Stimulated activated CD8-positive, alpha-beta memory T cell treated with anti-CD3 and anti-CD28 coated beads, Interleukin-2, amount 100 ng/mL, for 1 hour (primary cell): ENCODE measurements around the gene DUSP15.
A peak's percentile ranks its signal among the peaks of the same experiment; 100 is the strongest.

Source experiments
- DNase-seq, 2 donors: peaks; one replicate each; pipeline ENCODE4 v3.0.0-alpha.2; 2020; ENCODE audit warnings: low read depth in 2 of 2

Gene DUSP15

GRCh38 chr20:31894980-31895675 is 24.8 kb upstream of the DUSP15 start:
- no peak for DNase-seq

- DNase-seq: no peak
These were observed 20.3 kb upstream of the DUSP15 start for GRCh38 chr20:31890646-31891045.

- no peak for DNase-seq
These were observed 13.5 kb upstream of the DUSP15 start for GRCh38 chr20:31883829-31884228.

GRCh38 chr20:31881945-31882344 is 11.6 kb upstream of the DUSP15 start:
- no peak for DNase-seq

GRCh38 chr20:31879143-31879987 is 9.0 kb upstream of the DUSP15 start:
- peak; percentile 46 to 63 for DNase-seq

- no peak for DNase-seq
These were observed 7.4 kb upstream of the DUSP15 start for GRCh38 chr20:31877684-31878083.

- DNase-seq: no peak
These were observed 5.3 kb upstream of the DUSP15 start for GRCh38 chr20:31875671-31876070.

- DNase-seq: no peak
These were observed 2.1 kb upstream of the DUSP15 start for GRCh38 chr20:31872406-31872805.

GRCh38 chr20:31871618-31871954 is 1.3 kb upstream of the DUSP15 start:
- no peak for DNase-seq

GRCh38 chr20:31870726-31871617 is 645 bp upstream of the DUSP15 start:
- no peak for DNase-seq

- no peak for DNase-seq
These were observed 720 bp downstream of the DUSP15 start for GRCh38 chr20:31869673-31869941.

- no peak for DNase-seq
These were observed 1.3 kb downstream of the DUSP15 start for GRCh38 chr20:31868853-31869672.

- no peak for DNase-seq
These were observed 4.1 kb downstream of the DUSP15 start for GRCh38 chr20:31866221-31866620.

GRCh38 chr20:31864521-31865400 is 5.6 kb downstream of the DUSP15 start:
- DNase-seq: no peak

- no peak for DNase-seq
These were observed 6.8 kb downstream of the DUSP15 start for GRCh38 chr20:31863296-31864085.

- no peak for DNase-seq
These were observed 7.8 kb downstream of the DUSP15 start for GRCh38 chr20:31862506-31862905.

GRCh38 chr20:31862157-31862470 is 8.2 kb downstream of the DUSP15 start:
- DNase-seq: no peak

GRCh38 chr20:31861385-31862156 is 8.8 kb downstream of the DUSP15 start:
- peak; percentile 31 to 50 for DNase-seq

- DNase-seq: no peak
These were observed 9.3 kb downstream of the DUSP15 start for GRCh38 chr20:31861135-31861384.
